LNCaP clone FGC (cell line): ENCODE data around the gene MIB1.
"Not testable (repeated sequence)": the region's sequence is repeated elsewhere in the genome, so short reads cannot be mapped to it uniquely, and the experiment has no call there.

Source experiments
- DNase-seq: peaks from one replicate; pipeline ENCODE4 v3.0.0-alpha.2; 2011; ENCODE audit warnings: low read depth
- H3K4me3 ChIP-seq: 2 replicates; pipeline ENCODE4 v1.5.1; 2011; ENCODE audit warnings: mild to moderate bottlenecking, low read depth, low read length, control low read depth
- TF ChIP-seq, protein P1 (sequence below): IDR thresholded peaks from 2 replicates; pipeline ENCODE4 v1.5.1; 2012; ENCODE audit warnings: mild to moderate bottlenecking; ENCODE audit not compliant: control insufficient read depth, insufficient read depth; ENCODE audit errors: extremely low read depth

MIB1 gene

GRCh38 chr18:21704603-21705364 is 35.8 kb upstream of the MIB1 start, which contains the start of gene ABHD3:
Gene ABHD3 (minus strand): TSS chr18:21704774. CDS start chr18:21704665, 109 bp downstream.
- DNase-seq = peak; percentile 70
- TF ChIP-seq, protein P1, sequence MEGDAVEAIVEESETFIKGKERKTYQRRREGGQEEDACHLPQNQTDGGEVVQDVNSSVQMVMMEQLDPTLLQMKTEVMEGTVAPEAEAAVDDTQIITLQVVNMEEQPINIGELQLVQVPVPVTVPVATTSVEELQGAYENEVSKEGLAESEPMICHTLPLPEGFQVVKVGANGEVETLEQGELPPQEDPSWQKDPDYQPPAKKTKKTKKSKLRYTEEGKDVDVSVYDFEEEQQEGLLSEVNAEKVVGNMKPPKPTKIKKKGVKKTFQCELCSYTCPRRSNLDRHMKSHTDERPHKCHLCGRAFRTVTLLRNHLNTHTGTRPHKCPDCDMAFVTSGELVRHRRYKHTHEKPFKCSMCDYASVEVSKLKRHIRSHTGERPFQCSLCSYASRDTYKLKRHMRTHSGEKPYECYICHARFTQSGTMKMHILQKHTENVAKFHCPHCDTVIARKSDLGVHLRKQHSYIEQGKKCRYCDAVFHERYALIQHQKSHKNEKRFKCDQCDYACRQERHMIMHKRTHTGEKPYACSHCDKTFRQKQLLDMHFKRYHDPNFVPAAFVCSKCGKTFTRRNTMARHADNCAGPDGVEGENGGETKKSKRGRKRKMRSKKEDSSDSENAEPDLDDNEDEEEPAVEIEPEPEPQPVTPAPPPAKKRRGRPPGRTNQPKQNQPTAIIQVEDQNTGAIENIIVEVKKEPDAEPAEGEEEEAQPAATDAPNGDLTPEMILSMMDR = no peak
- peak within 1 kb of the TSS; percentile 70 for H3K4me3 ChIP-seq

DNA sequence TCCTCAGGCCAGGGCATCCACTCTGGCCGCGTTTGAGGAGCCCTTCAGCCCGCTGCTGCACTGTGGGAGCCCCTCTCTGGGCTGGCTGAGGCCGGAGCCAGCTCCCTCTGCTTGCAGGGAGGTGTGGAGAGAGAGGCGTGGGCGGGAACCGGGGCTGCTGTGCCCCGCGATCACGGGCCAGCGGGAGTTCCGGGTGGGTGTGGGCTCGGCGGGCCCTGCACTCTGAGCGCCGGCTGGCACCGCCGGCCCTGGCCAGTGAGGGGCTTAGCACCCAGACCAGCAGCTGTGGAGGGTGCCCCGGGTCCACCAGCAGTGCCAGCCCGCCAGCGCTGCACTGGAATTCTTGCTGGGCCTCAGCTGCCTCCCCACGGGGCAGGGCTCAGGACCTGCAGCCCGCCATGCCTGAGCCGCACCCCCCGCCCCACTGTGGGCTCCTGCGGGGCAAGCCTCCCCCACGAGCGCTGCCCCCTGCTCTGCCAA is 34.2 kb upstream of the MIB1 start:
- TF ChIP-seq, protein P1 = no peak
- DNase-seq = no peak
- no peak overlapping the region for H3K4me3 ChIP-seq

DNA sequence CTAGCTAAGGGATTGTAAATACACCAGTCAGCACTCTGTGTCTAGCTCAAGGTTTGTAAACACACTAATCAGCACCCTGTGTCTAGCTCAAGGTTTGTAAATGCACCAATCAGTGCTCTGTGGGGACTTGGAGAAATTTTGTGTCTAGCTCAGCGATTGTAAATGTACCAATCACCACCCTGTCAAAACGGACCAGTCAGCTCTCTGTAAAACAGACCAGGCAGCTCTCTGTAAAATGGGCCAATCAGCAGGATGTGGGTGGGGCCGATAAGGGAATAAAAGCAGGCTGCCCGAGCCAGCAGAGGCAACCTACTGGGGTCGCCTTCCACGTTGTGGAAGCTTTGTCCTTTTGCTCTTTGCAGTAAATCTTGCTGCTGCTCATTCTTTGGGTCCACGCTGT is 33.5 kb upstream of the MIB1 start:
- not testable (repeated sequence) for DNase-seq, H3K4me3 ChIP-seq

- no peak overlapping the region for H3K4me3 ChIP-seq
- TF ChIP-seq, protein P1 = no peak
- no peak for DNase-seq
These were observed 26.1 kb upstream of the MIB1 start for GRCh38 chr18:21714474-21714873.

DNA sequence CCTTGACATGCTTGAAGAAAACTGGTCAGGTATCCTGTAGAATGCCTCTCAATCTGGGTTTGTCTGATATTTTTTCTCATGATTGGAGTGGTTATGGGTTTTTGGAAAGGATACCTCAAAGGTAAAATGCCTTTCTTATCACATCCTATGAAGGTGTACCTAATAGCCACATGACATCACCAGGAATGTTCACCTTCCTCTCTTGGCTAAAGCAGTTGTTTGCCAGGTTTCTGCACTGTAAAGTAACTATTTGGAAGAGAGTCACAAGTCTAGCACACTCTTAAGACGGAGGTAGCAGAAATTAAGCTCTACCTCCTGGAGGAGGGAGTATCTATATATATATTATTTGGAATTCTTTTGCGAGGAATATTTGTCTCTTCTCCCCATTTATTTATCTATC is 17.9 kb upstream of the MIB1 start:
- H3K4me3 ChIP-seq = no peak overlapping the region
- TF ChIP-seq, protein P1 = no peak
- peak; percentile 46 for DNase-seq

GRCh38 chr18:21725201-21725600 is 15.4 kb upstream of the MIB1 start:
- no peak overlapping the region for H3K4me3 ChIP-seq
- TF ChIP-seq, protein P1 = no peak
- no peak for DNase-seq

DNA sequence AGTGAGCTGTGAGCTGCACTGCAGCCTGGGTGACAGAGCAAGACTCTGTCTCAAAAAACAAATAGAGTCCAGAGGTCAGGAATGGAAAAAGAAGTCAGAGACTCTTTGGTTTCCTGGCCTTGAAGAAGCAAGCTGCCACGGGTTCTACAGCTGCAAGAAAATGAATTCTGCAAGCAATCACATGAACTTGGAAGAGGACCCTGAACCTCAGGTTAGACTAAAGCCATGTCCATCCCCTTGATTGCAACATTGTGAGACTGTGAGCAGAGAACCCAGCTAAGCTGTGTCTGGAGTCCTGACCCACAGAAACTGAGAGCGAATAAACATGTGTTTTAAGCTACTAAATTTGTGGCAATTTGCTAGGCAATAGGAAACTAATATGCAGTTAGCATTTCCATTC is 12.9 kb upstream of the MIB1 start:
- DNase-seq = no peak
- TF ChIP-seq, protein P1 = no peak
- no peak overlapping the region for H3K4me3 ChIP-seq
